Calu3 (cell line): ENCODE results near the gene IFITM10. TPM values are rescaled to one million over a fixed set of nuclear protein-coding genes. Genes with fewer than 3 reads are reported as not detected.

ENCODE experiments used
- BruUV-seq: library from RNA; stranded (reverse); fragments of 400-500 nt; replicated peaks from 2 replicates; lab custom pipeline; 2021; lab: Mats Ljungman, UMichigan
- CTCF ChIA-PET: fragments of 300-600 bp; sonication (Branson Sonifier 250); formaldehyde crosslinking; loops from one replicate; lab custom pipeline; 2022; ENCODE audit warnings: antibody characterized with exemption; lab: Charles Lee
- DNase-seq: peaks from one replicate; pipeline ENCODE4 v3.0.0; 2022
- H3K27ac Mint-ChIP-seq: one replicate; pipeline ENCODE4 v1.8.0; 2022; ENCODE audit warnings: mixed read lengths; ENCODE audit not compliant: unreplicated experiment
- H3K27me3 Mint-ChIP-seq: one replicate; pipeline ENCODE4 v1.8.0; 2022; ENCODE audit warnings: mixed read lengths; ENCODE audit not compliant: unreplicated experiment
- H3K36me3 Mint-ChIP-seq: one replicate; pipeline ENCODE4 v1.8.0; 2022; ENCODE audit warnings: mild to moderate bottlenecking, moderate library complexity, mixed read lengths; ENCODE audit not compliant: insufficient read depth, unreplicated experiment
- H3K4me1 Mint-ChIP-seq: one replicate; pipeline ENCODE4 v1.8.0; 2022; ENCODE audit warnings: mild to moderate bottlenecking, low read depth, mixed read lengths; ENCODE audit not compliant: unreplicated experiment
- H3K4me3 Mint-ChIP-seq: one replicate; pipeline ENCODE4 v1.8.0; 2022; ENCODE audit warnings: mild to moderate bottlenecking, low read depth, moderate library complexity, mixed read lengths; ENCODE audit not compliant: unreplicated experiment
- H3K9me3 Mint-ChIP-seq: one replicate; pipeline ENCODE4 v1.8.0; 2022; ENCODE audit warnings: low read depth, mixed read lengths; ENCODE audit not compliant: unreplicated experiment
- intact Hi-C: fragments of 100-400 bp; cut with micrococcal nuclease; formaldehyde crosslinking; loops from one replicate; pipeline ENCODE4 v1.10.0; 2022; ENCODE audit not compliant: unreplicated experiment
- total RNA-seq: library from RNA; stranded (reverse); gene quantifications from 2 replicates; pipeline ENCODE4 v1.2.3, GENCODE V29; 2022
- TF ChIP-seq, protein P1 (sequence below): fragments of 200-600 bp; IDR thresholded peaks from one replicate; pipeline ENCODE4 v1.8.0; 2022; ENCODE audit warnings: antibody characterized with exemption; ENCODE audit not compliant: unreplicated experiment

Gene IFITM10
- total RNA-seq, 1 experiment from 2014 or later = 3.3 TPM

DNA sequence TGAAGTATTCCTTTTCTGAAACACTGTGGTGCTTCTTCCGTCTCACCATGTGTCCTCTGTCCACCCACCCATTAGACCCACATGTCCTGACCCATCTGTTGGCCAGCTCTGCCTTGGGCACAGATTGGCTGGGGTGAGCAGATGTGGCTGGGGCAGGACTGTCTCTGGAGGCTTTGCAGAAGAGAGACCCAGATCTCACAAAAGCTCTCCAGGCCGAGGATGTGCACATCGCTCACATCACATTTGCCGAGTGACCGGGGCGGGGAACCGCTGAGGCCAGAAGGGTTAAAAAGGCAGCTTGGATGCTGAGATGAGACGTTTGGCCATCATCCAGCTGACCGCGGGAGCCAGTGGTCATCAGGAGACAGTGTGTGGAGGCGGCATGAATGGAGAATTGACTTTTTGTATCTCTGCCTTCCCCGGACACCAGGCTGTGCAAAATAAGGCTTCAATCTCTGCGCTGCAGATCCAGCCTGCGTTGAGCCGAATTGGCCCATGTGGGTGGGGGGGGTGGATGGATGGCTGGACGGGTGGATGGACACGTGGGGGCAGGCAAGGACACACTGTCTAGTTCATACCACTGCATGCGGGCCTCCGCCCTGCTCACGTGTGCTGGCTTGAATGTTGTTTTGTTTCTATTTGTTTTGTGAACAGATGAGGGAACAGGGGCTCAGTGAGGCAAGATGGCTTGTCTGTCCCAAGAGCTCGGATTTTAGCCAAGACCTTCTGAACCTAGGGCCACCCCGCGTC, 6.1 kb downstream of the IFITM10 start:
- TF ChIP-seq, protein P1, sequence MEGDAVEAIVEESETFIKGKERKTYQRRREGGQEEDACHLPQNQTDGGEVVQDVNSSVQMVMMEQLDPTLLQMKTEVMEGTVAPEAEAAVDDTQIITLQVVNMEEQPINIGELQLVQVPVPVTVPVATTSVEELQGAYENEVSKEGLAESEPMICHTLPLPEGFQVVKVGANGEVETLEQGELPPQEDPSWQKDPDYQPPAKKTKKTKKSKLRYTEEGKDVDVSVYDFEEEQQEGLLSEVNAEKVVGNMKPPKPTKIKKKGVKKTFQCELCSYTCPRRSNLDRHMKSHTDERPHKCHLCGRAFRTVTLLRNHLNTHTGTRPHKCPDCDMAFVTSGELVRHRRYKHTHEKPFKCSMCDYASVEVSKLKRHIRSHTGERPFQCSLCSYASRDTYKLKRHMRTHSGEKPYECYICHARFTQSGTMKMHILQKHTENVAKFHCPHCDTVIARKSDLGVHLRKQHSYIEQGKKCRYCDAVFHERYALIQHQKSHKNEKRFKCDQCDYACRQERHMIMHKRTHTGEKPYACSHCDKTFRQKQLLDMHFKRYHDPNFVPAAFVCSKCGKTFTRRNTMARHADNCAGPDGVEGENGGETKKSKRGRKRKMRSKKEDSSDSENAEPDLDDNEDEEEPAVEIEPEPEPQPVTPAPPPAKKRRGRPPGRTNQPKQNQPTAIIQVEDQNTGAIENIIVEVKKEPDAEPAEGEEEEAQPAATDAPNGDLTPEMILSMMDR = no peak
- H3K9me3 Mint-ChIP-seq = no peaks in the 10 kb centered on the region
- no TSS peak for BruUV-seq
- H3K36me3 Mint-ChIP-seq = peaks cover 14% of the 10 kb centered on the region
- intact Hi-C loops = no loop called here
- DNase-seq = no peak
- no peaks in the 10 kb centered on the region for H3K4me1 Mint-ChIP-seq
- H3K27me3 Mint-ChIP-seq = no peaks in the 10 kb centered on the region
- H3K4me3 Mint-ChIP-seq = no peak overlapping the region
- no peak overlapping the region for H3K27ac Mint-ChIP-seq
- CTCF ChIA-PET = interaction anchor here (0.8 kb wide), 1 partner anchor 17 kb away, joined by 3 read pairs; no protein-coding TSS in a partner anchor

DNA sequence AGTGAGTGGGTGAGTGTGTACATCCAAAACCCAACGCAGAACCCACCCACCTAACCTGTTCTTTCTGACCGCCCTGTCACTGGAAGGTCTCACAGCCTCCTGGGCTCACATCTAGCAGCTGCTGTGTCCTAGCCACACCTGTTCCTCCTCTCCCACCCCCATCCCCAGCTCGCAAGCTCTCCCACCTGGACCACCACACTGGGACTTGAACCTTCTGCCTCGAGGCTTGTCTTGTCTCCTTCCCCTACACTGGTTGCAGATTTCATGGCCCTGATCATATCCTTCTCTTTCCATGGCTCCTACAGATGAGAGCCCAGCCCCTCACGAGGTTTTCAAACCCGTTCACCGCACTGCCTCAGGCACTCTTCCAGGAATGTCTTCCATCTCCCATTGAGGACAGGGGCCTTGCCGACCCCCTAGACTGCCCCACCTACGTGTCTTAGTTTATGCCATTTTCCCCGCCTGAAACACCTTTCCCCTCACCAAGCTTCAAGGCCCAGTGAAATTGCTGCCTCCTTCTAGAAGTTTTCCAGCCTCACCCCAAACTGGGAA, 6.7 kb downstream of the IFITM10 start:
- Mint-ChIP-seq H3K9me3 (no peaks in the 10 kb centered on the region), H3K4me1 (no peaks in the 10 kb centered on the region)
- CTCF ChIA-PET = no interaction called here

DNA sequence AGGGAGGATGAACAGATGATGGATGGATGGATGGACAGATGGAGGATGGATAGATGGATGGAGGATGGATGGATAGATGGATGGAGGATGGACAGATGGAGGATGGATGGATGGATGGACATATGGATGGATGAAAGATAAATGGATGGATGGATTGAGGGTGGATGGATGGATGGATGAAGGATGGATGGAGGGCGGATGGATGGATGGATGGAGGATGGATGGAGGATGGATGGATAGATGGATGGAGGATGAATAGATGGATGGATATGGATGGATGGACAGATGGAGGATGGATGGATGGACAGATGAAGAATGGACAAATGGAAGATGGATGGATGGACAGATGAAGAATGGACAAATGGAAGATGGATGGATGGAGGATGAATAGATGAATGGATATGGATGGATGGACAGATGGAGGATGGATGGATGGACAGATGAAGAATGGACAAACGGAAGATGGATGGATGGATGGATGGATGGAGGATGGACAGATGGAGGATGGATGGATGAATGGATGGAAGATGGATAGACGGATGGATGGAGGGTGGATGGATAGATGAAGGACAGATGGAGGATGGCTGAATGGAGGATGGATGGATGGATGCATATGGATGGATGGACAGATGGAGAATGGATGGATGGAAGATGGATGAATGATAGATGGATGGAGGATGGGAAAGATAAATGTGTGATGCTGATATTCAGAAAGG, 7.4 kb downstream of the IFITM10 start:
- peaks cover 18% of the 10 kb centered on the region for H3K36me3 Mint-ChIP-seq
- no peaks in the 10 kb centered on the region for H3K27me3 Mint-ChIP-seq
- no peak overlapping the region for H3K27ac Mint-ChIP-seq
- intact Hi-C loops = no loop called here
- H3K4me3 Mint-ChIP-seq = no peak overlapping the region
- TF ChIP-seq, protein P1 = no peak
- no TSS peak for BruUV-seq
- no peaks in the 10 kb centered on the region for H3K9me3 Mint-ChIP-seq
- DNase-seq = no peak
- CTCF ChIA-PET = no interaction called here
- no peaks in the 10 kb centered on the region for H3K4me1 Mint-ChIP-seq

More for the DNA sequence above, 6.7 kb downstream of the IFITM10 start:
- no TSS peak for BruUV-seq
- intact Hi-C loops = no loop called here
- peaks cover 13% of the 10 kb centered on the region for H3K36me3 Mint-ChIP-seq
- no peak overlapping the region for H3K27ac Mint-ChIP-seq
- TF ChIP-seq, protein P1 = no peak
- H3K27me3 Mint-ChIP-seq = no peaks in the 10 kb centered on the region
- no peak for DNase-seq
- no peak overlapping the region for H3K4me3 Mint-ChIP-seq

DNA sequence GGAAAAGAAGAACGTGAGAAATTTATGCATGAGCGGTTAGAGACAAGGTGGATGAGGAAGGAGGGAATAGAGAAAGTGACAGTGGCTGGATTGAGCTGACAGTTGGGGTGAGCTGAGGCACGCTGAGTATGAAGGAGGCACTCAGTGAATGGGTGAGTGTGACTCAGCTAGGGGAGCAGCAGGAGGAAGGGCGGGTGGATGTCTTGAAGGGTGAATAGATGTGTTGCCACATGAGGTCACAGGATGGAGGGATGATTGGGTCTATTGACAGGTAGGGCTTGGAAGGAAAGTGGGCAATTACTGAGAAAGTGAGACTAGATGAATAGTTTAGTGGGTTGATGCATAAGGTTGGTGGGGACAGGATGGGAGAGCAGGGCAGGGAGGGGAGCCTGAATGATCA, 8.0 kb downstream of the IFITM10 start:
- Mint-ChIP-seq H3K9me3 (no peaks in the 10 kb centered on the region), H3K4me1 (no peaks in the 10 kb centered on the region), H3K27me3 (no peaks in the 10 kb centered on the region), H3K4me3 (no peak overlapping the region), H3K36me3 (peaks cover 24% of the 10 kb centered on the region), H3K27ac (no peak overlapping the region)
- no peak for DNase-seq
- intact Hi-C loops = no loop called here
- CTCF ChIA-PET = no interaction called here
- BruUV-seq = TSS peak; percentile 44
- TF ChIP-seq, protein P1 = no peak
